Transverse colon (tissue), 4 donors: Measurements from ENCODE around the gene IDI1. TPM values are rescaled to one million over a fixed set of nuclear protein-coding genes. Genes with fewer than 3 reads are reported as not detected.
"Not testable (repeated sequence)": the region's sequence is repeated elsewhere in the genome, so short reads cannot be mapped to it uniquely, and the experiment has no call there.

Experiments used
- DNase-seq: peaks from one replicate; pipeline ENCODE4 v3.0.0-alpha.2; 2019
- H3K27ac ChIP-seq, 4 donors: fragments of 200-600 bp; sonication (generic); 2 replicates each; pipeline ENCODE4 v1.5.1; 2016 to 2018; ENCODE audit warnings: inconsistent platforms in 4 of 4
- H3K27me3 ChIP-seq: fragments of 200-600 bp; sonication (generic); 2 replicates; pipeline ENCODE4 v1.5.1; 2017; ENCODE audit warnings: inconsistent platforms
- H3K36me3 ChIP-seq, 4 donors: fragments of 200-600 bp; sonication (generic); 2 replicates each; pipeline ENCODE4 v1.5.1; 2017 to 2019; ENCODE audit warnings: inconsistent platforms in 4 of 4
- H3K4me1 ChIP-seq, 4 donors: fragments of 200-600 bp; sonication (generic); 2 replicates each; pipeline ENCODE4 v1.5.1; 2017 to 2020; ENCODE audit warnings: inconsistent platforms in 4 of 4
- H3K4me3 ChIP-seq, 4 donors: fragments of 200-600 bp; sonication (generic); 1 replicate in 1 of 4; 2 replicates in 3 of 4; pipeline versions ENCODE4 v1.5.1 to v1.6.1; 2017 to 2019; ENCODE audit warnings: inconsistent platforms in 4 of 4
- H3K9me3 ChIP-seq, 2 donors: fragments of 200-600 bp; sonication (generic); 2 replicates each; pipeline ENCODE4 v1.5.1; 2017 to 2019; ENCODE audit warnings: inconsistent platforms in 2 of 2
- EP300 ChIP-seq: sonication (generic); formaldehyde crosslinking; IDR thresholded peaks from one replicate; pipeline ENCODE4 v1.6.1; 2017; ENCODE audit warnings: antibody characterized with exemption, low read depth
- POLR2A ChIP-seq: fragments of 450-650 bp; IDR thresholded peaks from one replicate; pipeline ENCODE4 v1.6.1; 2016; ENCODE audit warnings: antibody characterized with exemption, mild to moderate bottlenecking, moderate library complexity
- POLR2AphosphoS5 ChIP-seq, 3 donors: sonication (generic); formaldehyde crosslinking; IDR thresholded peaks; one replicate each; pipeline ENCODE4 v1.6.1; 2016; ENCODE audit warnings: antibody characterized with exemption in 3 of 3
- WGBS, 2 donors: methylation state at CpG; one replicate each; pipeline ENCODE4 v1.1.5; 2018; ENCODE audit warnings: low coverage in 1 of 2; 5-methylcytosine and 5-hydroxymethylcytosine counted together
- in situ Hi-C, 4 donors: fragments of 200-750 bp; cut with MboI; loops; one replicate each; pipeline versions ENCODE4 v1.15.0 to v1.15.1; 2017; ENCODE audit warnings: low sequenced_read_pairs in 3 of 4, low pct_ligation_motif_present in 1 of 4, low pct_unique_long_range_greater_than_20kb in 1 of 4
- intact Hi-C: fragments of 100-400 bp; cut with DNase I; formaldehyde crosslinking; loops from one replicate; pipeline ENCODE4 v1.15.1; 2023; ENCODE audit warnings: low total_unique reads
- total RNA-seq, 4 donors: library from RNA; depleted of rRNA; stranded (reverse); fragments of >200 nt; gene quantifications; one replicate each; pipeline ENCODE4 v1.1.0, GENCODE V29; 2016
- TF ChIP-seq, protein P1 (sequence below), 5 experiments: fragments of 200-600 bp in 3 of 5; fragments of 450-650 bp in 2 of 5; sonication (generic) in 3 of 5; IDR thresholded peaks; 1 replicate in 2 of 5; 2 replicates in 3 of 5; pipeline ENCODE4 v1.5.1; 2016 to 2017; ENCODE audit warnings: antibody characterized with exemption in 5 of 5, inconsistent platforms in 3 of 5, mild to moderate bottlenecking in 2 of 5, moderate library complexity in 1 of 5

The IDI1 gene
- total RNA-seq, 4 donors from 2014 or later, result 31.1 to 81.5 (median 57.1) TPM

DNA sequence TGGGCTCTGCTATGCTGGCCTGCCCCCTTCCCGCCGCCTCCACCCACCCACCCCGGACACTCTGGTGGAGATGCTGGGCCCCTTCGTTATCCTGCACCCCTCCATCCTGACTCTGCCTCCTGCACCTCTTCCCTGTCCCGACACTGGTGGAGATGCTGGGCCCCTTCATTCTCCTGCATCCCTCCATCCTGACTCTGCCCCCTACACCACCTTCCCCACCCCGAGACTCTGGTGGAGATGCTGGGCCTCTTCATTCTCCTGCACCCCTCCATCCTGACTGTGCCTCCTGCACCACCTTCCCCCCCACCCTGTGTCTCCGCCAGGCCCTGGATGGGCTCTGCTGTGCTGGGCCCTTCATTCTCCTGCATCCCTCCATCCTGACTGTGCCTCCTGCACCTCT, 38.2 kb downstream of the IDI1 start:
- intact Hi-C loops, result no loop called here
- TF ChIP-seq, protein P1, sequence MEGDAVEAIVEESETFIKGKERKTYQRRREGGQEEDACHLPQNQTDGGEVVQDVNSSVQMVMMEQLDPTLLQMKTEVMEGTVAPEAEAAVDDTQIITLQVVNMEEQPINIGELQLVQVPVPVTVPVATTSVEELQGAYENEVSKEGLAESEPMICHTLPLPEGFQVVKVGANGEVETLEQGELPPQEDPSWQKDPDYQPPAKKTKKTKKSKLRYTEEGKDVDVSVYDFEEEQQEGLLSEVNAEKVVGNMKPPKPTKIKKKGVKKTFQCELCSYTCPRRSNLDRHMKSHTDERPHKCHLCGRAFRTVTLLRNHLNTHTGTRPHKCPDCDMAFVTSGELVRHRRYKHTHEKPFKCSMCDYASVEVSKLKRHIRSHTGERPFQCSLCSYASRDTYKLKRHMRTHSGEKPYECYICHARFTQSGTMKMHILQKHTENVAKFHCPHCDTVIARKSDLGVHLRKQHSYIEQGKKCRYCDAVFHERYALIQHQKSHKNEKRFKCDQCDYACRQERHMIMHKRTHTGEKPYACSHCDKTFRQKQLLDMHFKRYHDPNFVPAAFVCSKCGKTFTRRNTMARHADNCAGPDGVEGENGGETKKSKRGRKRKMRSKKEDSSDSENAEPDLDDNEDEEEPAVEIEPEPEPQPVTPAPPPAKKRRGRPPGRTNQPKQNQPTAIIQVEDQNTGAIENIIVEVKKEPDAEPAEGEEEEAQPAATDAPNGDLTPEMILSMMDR (IDR thresholded peaks at IDR 0.05), result no peak
- TF ChIP-seq POLR2AphosphoS5 (IDR thresholded peaks at IDR 0.05) (no peak), POLR2A (no peak), EP300 (no peak)
- no peaks in the 10 kb centered on the region for H3K9me3 ChIP-seq
- 94 to 100% methylated on average over 1 to 7 of the region's 7 CpGs for WGBS, 2 donors
- H3K4me1 ChIP-seq, result no peaks in the 10 kb centered on the region
- H3K36me3 ChIP-seq, result peaks cover 0 to 83% (median 37%) of the 10 kb centered on the region in 4 donors
- no peaks in the 10 kb centered on the region for H3K27me3 ChIP-seq
- DNase-seq, result no peak
- no peak overlapping the region for H3K4me3 ChIP-seq
- in situ Hi-C loops, result no loop called here
- no peak overlapping the region for H3K27ac ChIP-seq

DNA sequence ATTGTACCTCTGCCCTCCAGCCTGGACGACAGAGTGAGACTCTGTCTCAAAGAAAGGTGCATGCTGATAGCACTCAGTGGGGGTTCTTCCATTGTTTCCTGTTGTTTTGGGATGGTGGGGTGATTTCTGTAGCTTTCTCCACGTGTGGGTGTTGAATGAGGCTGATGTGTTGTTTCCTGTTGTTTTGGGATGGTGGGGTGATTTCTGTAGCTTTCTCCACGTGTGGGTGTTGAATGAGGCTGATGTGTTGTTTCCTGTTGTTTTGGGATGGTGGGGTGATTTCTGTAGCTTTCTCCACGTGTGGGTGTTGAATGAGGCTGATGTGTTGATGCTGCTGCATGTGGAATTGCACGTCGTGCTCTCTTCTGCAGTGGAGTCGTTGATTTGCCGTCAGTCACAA, 39.0 kb downstream of the IDI1 start:
- H3K36me3 ChIP-seq, result peaks cover 0 to 88% (median 38%) of the 10 kb centered on the region in 4 donors
- in situ Hi-C loops, H3K27ac ChIP-seq, H3K4me3 ChIP-seq, intact Hi-C loops, H3K4me1 ChIP-seq, H3K9me3 ChIP-seq, DNase-seq, H3K27me3 ChIP-seq: not testable (repeated sequence)
- 78 to 88% methylated on average over 4 to 8 of the region's 8 CpGs for WGBS, 2 donors

DNA sequence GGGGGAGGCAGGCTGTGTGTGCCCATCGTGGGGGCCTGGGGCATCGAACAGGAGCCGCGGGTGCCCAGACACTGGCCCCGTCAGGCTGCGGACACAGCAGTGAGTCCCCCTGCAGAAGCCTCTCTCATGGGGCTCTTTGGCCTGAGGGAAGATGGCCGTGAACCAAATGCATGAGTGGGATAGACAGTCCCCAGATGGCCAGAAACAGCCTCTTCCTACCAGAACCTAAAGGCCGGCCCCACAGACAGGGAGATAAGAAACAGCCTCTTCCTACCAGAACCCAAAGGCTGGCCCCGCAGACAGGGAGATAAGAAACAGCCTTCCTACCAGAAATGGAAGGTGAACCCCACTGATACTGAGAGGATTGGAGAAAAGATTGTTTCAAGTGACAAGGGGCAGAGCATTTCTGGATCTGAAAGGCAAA, 39.8 kb downstream of the IDI1 start:
- in situ Hi-C loops, result no loop called here
- peaks cover 0 to 86% (median 39%) of the 10 kb centered on the region in 4 donors for H3K36me3 ChIP-seq
- no peaks in the 10 kb centered on the region for H3K9me3 ChIP-seq
- 80 to 94% methylated on average over 1 to 8 of the region's 9 CpGs for WGBS, 2 donors
- intact Hi-C loops, result no loop called here
- no peak overlapping the region for H3K4me3 ChIP-seq
- no peak overlapping the region for H3K27ac ChIP-seq
- TF ChIP-seq POLR2A (no peak), EP300 (no peak), POLR2AphosphoS5 (IDR thresholded peaks at IDR 0.05) (no peak)
- TF ChIP-seq, protein P1 (IDR thresholded peaks at IDR 0.05), result no peak
- DNase-seq, result no peak
- H3K4me1 ChIP-seq, result no peaks in the 10 kb centered on the region
- no peaks in the 10 kb centered on the region for H3K27me3 ChIP-seq

DNA sequence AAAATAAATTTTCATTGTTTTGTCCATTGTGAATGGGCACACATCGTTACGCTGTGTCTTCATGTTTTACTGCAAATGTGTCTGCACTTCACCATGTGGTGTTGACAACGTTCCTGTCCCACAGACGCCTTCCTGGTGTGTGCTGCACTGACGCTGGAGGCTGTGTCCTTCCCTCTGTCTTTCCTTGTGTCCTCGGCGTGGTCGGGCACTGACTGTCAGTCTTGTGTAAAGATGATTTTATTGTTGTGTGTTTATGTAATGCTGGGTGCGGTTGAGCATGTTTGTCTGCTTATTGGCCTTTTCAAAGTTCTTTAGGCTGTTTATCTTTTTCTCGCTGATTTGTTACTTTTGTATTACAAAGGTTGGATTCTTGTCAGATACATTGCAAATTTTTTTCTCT, 41.3 kb downstream of the IDI1 start:
- Histone ChIP-seq H3K27me3 (no peaks in the 10 kb centered on the region), H3K27ac (no peak overlapping the region), H3K9me3 (peaks cover 0 to 5% of the 10 kb centered on the region in 2 donors), H3K36me3 (peaks cover 0 to 87% (median 40%) of the 10 kb centered on the region in 4 donors), H3K4me3 (no peak overlapping the region), H3K4me1 (no peaks in the 10 kb centered on the region)
- whole genome bisulfite sequencing, 2 donors, result 72 to 80% methylated on average over 10 of the region's 10 CpGs
- intact Hi-C loops, result no loop called here
- in situ Hi-C loops, result no loop called here
- no peak for TF ChIP-seq POLR2A
- TF ChIP-seq POLR2AphosphoS5 (IDR thresholded peaks at IDR 0.05), result no peak
- TF ChIP-seq, protein P1 (IDR thresholded peaks at IDR 0.05), result no peak
- no peak for DNase-seq

DNA sequence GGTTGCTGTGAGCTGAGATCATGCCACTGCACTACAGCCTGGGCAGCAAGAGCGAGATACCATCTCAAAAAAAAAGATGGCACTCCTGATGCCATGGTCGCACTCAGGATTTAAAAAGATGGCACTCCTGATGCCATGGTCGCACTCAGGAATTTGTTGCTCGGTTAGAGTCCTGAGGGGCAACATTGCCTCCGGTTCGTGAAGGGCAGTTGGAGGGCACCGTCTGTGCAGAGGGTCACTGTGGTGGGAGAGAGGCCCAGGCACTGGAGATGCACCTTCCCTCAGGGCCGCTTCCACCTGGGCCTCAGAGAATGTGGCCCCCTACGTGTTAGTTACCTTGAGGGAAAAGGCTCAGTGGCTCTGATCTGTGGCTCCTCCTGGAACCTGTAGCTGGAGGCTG, 42.3 kb downstream of the IDI1 start:
- H3K9me3 ChIP-seq, result peaks cover 4 to 8% of the 10 kb centered on the region in 2 donors
- TF ChIP-seq, protein P1 (IDR thresholded peaks at IDR 0.05), result no peak
- TF ChIP-seq POLR2A (no peak), EP300 (no peak), POLR2AphosphoS5 (IDR thresholded peaks at IDR 0.05) (no peak)
- peaks cover 0 to 87% (median 41%) of the 10 kb centered on the region in 4 donors for H3K36me3 ChIP-seq
- 96 to 100% methylated on average over 3 to 9 of the region's 9 CpGs for WGBS, 2 donors
- in situ Hi-C loops, result no loop called here
- no peaks in the 10 kb centered on the region for H3K27me3 ChIP-seq
- intact Hi-C loops, result no loop called here
- no peaks in the 10 kb centered on the region for H3K4me1 ChIP-seq
- H3K4me3 ChIP-seq, result no peak overlapping the region
- DNase-seq, result no peak
- no peak overlapping the region for H3K27ac ChIP-seq
